Anterior cingulate cortex (tissue), 58 donors: ENCODE measurements around the gene FAM120A.
"Not testable (repeated sequence)": the region's sequence is repeated elsewhere in the genome, so short reads cannot be mapped to it uniquely, and the experiment has no call there.

Experiments used
- DNase-seq, 58 donors: peaks; one replicate each; lab custom pipeline; 2025; lab: John Stamatoyannopoulos, UW

Gene FAM120A

DNA sequence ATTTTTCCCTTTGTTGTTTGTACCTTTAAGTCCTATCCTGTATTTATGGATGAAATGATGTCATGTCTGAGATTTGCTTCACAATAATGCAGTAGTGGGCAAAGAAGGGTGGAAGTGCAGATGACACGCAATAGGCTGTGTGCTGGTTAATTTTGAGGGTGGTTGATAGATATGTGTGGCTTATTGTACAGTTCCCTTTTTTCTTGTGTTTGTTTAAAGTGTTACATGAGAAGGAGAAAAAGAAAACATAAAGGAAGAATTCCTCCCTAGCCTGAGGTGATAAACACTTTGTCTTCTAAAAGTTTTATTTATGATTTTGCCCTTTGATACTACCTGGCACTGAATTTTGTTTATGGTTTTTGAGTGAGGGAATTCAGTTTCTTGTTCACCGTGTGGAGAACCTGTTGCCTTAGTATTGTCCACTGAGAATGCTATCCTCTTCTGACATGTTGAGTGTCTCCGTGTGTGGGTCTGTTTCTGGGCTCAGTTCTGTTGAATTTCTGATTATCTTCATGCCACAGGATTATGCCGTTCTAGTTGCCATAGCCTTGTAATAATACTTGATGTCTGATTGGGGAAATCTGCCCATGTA, 54.2 kb downstream of the FAM120A start:
- no peak for DNase-seq

DNA sequence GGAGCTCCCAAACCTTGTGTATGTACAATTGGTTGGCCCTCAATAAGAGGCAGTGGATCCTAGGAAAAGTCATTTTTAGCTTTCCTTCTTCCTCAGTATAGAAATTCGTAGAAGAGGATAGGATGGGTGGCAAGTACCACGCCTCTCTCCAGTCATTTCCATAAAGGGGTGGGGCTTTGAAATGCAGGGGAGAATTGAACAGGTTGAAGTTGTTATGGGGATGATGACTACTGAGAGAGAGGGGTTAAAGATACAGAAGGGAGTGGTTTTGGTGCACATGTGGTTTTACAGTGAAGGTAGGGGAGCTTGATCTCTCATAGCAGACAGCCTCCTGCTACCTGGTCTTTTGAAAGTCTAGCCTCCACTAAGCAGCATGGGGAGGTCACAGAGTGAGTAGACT, 56.3 kb downstream of the FAM120A start:
- DNase-seq, result no peak

DNA sequence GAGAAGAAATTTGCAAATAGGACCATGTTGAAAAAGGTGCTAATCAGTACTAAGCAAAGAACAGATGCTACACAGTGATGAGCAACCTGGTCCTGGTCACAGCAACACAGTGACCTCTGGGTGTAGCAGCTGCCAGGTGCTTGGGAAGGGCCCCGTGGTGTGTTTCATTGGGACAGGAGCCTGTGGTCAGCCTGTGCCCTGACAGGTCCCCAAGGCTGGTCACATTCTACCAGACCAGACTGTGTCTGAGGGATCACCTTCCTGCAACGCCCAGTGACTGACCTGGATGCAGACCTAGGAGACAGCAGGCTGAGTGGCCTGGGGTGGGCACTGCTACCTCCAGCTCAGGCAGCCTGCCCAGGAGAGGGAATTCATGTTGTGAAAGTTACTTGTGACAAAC, 56.7 kb downstream of the FAM120A start:
- DNase-seq, result no peak

DNA sequence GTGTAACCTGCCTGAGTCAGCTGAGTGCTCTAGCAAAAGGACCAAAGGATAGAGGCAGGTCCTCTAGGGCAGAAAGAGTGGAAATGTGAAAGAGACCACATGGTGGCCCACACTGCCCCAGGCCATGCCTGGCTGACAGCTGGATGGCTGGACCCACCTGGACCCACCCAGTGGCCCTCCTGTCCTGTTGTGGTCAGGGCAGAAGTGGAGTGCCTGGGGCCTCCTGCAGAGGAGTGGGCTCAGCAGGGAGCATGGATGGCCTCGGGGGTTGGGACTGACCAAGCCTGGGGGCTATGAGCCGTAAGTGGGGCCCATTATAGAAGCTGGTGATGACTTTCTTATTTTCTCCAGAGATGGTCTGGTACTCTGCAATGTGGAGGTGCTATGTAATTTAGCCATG, 57.6 kb downstream of the FAM120A start:
- no peak for DNase-seq

DNA sequence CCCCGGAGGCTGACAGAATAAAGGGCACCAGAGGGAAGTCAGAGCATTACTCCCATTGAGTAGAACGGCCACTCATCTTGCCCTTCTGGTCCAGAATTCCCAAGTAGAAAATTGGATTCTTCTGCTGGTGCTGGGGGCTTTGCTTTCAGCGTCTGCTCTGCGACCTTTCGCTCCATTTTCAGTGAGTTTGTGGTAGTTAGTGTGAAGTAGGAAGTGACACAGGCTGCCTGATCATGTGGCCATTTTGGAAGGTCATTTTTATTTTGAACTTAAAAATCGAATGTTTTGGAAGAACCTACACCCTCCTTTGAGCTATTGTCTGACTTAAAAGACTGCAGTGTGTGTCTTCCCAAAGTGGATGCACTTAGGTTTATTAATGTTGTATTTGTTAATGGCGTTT, 58.6 kb downstream of the FAM120A start:
- DNase-seq, result no peak

DNA sequence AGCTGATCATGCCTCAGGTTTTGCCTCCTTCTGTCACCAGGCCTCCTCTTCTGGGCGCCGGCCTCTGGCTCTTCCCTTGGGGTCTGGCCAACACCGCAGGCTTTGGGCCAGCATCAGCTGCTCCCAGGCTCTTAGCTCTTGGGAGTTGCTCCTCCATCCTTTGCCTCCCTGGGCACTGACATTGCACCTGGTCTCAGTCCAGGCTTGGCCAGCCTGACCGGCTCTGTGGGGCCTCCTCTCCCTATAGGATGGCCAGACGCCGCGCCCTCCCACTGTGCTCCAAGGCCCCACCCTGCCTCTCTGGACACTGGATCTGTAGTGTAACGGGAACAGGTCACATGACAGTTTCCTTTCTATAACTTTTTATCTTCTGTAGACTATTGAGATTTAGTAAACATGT, 59.7 kb downstream of the FAM120A start:
- peak in 35 of 58 donors; percentile 10 to 64 (median 26) for DNase-seq

DNA sequence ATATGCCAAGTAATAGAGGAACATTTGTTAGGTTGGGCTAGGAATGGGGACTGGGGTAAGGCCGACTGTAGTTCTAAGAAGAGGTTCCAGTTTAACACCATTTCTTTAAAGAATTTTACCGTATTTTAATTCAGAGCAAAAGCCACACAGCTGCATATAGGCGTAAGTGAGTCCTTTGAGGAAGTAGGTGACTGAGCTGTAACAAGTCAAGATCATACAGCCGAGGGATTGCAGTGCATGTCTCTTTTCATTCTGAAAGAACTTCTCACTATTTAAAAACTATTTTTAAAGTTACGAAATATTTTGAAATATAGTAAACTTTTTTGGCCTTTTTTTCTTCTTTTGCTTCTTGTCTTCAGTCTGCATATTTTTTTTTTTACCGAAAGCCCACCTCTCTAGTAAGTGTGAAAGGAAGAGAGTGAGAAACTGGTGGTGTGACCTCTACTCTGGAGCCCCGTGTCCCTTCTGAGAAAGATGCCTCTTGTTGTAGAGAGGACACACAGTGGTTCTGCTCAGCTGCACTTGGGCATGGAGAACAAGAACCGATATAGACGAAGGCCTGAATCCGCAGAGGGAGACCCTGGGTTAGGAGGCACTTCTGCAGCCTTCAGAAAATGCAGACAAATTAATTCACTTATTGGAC, 60.8 kb downstream of the FAM120A start:
- not testable (repeated sequence) for DNase-seq

DNA sequence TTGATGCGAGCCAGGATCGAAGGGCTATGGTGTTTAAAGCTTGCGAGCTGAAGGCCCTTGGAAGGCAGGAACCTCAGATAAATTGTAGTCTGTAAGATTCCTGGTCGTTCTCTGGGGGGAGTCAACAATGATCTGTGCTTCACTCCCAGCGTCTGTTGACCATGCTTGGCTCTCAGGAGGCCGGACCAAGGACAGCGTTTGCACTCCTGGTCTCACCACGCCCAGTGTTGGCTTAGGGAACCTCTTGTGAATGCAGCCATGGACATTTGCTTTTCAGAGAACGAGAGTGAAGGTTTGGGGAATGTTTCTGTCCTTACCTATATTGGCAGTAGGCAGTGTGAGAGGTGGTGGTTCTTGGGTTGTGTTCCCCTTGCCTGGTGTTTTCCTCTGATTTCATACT, 62.1 kb downstream of the FAM120A start:
- DNase-seq, result no peak

DNA sequence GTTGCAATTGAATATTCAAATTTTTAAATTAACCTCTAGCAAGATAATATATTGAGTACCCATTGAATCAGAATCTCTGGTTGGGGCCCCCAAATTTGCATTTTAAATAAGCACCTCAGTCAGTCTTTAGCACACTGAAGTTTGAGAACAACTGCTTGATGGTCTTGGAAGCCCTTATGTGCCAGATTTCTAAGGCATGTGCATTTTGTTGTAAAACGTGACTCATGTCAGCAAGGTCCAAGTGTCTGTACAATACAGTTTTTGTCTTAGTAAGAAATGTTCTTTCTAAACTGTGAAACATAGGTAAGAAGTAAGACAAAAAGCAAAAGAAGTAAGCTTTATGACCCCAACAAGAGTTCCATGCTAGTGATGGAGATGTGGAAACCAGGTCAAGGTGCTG, 65.8 kb downstream of the FAM120A start:
- no peak for DNase-seq

DNA sequence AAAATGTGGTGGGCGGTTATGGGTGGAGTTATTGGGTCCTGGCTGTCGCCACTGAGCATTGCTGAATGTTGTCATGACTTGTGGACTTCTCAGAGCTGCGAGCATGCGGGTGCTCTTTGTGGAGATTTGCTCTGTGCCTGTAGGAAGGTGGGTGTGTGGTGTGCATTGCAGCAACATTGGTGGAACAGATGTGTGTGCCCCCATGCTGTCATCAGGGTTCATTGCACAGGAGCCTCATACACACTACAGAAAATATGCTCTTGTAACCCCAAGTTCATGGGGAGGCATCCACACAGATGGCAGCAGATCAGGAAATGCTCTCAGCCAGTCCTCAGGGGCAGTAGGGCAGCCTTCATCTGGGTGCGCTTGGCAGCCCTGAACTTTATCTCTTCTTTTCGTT, 69.0 kb downstream of the FAM120A start:
- no peak for DNase-seq

DNA sequence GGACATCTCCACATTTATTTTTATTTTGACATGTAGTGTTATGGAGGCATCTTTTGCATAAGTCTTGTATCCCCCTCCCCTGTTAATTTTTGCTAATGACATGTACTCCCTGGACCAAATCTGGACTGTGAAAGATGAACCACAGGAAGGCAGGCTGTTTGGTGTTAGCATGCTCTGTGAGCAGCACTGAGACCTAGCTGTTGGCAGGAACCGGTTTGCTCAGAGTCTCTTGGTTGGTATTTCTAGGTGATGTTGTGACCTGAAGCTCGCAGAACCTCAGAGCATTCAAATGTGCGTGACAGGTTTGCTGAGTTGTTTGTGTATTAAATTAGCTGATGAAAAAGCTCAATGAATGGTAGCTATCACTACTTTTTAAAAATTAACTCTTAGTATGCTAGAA, 71.3 kb downstream of the FAM120A start:
- DNase-seq, result no peak

DNA sequence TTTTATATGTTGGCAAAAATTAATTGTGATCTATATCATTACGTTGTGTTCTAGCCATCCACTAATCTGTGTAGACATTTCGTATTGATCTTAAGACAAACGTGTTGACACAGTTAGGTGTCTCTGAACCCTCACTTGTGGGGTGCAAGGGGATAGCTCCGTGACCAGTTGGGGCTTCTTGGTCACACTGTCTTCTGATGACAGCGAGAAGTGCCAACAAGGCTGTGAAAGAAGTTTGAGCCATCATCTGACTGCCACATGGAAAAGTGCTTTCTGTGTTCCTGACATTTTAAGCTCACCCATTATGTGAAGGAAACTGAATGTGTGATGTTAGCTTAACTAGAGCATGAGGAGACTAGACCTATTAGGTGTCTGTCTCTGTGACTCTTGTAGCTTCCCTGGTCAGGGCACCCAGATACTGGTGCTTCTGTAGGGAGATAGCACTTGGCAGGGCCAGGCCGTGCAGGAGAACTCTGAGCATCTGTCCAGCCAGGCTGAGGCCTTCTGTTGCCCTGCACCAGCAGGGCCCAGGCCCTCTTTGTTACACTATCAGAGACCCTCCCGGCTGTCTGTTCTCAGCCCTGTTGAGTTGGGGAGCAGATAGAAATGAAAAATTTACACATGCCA, 72.1 kb downstream of the FAM120A start:
- no peak for DNase-seq

DNA sequence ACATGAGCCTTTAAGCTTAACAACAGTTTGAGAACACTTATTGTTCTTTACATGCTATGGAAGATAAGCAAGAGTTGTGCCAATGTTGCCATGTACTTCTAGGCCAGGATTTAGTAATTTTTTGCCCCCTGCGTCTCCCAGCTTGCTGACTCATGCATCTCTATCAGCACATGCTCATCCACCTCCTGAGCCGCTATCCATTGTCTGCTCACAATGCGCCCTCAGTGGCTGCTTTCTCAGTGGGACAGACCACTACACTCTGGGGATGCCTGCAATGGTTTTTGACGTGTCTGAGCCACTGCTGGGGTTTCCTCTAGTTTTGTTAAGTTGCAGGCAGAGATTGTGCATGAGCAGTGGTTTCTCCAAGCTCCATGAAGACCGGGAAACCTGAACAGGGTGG, 74.0 kb downstream of the FAM120A start:
- DNase-seq, result peak in 17 of 58 donors; percentile 3 to 50 (median 15)

DNA sequence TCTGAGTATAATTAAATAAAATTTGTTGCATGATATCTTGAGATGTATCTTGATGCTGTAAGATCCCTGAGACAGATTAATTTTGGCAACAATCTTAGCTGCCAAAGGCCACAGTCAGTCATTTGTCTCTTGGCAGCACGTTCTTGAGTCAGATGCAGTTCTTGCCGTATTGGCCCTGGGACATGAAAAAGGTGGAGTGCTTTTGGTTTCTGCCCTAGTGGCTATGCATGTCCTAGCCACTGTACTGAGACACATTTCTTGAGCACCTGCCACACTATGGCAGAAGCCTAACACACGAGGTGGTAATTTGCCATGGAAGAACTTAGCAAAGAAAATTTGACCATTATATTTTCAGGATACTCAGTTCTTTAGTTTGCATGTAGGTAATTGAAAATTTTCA, 79.9 kb downstream of the FAM120A start:
- no peak for DNase-seq

DNA sequence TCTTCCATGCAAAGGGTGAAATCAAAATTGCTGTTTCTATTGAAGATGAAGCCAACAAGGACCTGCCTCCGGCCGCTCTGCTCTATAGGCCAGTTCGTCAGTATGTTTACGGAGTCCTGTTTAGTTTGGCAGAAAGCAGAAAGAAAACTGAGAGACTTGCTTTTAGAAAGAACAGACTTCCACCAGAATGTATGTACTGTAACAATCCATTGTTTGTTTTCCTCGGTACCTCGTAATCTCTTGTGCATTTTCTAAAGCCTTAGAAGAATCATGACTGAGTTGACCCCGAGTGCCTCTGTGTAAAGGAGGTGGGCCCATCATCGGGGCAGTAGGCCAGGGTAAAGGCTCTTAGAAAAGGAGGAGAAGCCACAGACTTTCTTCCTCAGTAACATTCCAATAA, 80.7 kb downstream of the FAM120A start:
- no peak for DNase-seq

DNA sequence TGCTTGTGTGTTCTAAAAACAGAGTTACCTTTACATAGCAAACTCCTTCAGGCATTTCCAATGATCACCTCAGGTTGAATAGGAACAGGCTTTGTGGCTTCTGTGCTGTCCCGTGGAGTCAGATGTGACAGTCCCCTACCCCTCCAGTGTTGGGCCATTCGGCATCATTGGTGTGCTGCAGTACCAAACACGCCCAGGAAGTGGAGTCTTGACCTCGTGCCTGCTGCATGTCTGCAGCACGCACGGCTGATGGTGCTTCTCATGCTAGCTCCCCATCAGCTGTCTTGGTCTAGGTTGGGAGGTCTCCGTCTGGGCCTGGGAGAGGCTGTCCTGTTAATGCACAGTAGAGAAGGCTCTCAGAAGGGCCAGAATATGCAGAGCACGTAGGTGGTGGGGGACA, 82.4 kb downstream of the FAM120A start:
- DNase-seq, result peak in 1 of 58 donors; percentile 6

DNA sequence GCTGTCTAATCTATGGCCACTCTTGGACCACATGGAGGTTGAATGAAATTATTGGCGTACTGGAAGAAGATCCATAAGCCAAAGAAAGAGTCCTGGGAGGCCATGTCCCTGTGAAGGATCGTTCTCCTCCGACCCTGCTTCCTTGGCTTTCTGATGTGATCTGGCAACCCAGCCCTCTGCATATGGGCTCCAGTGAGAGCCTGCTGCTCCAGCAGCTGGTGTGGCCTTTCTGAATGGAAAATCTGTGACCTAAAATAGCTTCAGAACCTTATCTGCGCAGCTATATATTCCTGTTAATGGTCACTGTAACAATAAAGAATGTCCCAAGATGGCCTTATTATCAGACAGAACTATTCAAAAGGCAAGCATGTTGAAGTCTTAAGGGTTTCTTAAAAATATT, 84.7 kb downstream of the FAM120A start:
- DNase-seq, result no peak

DNA sequence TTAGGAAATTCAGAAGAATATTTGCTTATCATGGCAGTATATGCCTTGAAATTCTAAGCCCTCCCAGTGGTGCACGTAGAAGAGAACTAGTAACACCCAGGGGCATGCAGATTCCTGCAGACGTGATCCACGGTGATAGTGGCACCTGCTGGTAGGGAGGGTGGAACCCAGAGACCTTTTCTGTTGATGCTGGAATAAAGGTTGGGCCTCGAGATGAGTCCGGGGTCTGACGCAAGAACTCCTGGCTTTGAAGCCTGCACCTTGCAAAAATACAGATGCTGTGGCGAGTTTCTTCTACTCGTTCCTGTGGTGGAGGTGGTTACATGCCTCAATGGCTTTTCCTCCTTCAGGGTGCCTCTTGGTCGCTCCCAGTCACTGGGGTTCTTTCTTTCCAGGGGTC, 85.4 kb downstream of the FAM120A start:
- no peak for DNase-seq

DNA sequence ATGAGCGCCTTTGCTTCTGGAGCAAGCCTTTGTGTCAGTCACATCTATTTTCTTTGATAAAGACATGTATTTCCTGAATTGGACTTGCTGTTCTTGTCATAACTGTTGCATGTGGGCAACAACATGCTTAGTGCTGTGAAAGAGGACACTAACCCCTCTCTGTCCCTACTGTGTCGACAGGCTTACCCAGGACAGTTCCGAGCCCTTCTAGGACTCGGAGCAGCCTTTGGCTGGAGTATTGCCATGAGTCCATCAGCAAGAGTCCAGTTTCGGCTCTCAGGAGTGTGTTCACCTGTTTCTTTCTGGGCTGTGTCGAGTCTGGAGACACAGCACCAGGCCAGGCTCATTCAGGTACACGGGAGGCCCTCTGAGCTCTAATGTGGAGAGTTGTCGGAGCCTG, 88.8 kb downstream of the FAM120A start:
- no peak for DNase-seq

DNA sequence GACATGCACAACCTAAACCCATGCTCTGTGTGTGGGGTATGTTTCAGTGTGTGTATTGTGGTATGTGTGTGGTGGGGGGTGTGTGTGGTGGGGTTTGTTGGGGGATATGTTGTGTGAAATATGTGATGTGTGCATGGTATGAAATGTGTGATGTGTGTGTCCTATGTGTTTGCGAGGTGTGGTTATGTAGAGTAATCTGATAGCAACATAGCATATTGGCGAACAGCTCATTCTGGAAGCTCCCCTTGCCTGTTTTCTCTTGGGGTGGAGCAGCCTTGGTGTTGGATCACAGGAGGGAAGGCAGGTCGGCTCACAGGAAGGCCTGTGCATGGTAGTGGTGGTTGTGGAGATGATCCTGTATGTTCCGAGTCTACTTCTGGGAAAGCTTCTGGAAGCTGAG, 89.5 kb downstream of the FAM120A start:
- no peak for DNase-seq

DNA sequence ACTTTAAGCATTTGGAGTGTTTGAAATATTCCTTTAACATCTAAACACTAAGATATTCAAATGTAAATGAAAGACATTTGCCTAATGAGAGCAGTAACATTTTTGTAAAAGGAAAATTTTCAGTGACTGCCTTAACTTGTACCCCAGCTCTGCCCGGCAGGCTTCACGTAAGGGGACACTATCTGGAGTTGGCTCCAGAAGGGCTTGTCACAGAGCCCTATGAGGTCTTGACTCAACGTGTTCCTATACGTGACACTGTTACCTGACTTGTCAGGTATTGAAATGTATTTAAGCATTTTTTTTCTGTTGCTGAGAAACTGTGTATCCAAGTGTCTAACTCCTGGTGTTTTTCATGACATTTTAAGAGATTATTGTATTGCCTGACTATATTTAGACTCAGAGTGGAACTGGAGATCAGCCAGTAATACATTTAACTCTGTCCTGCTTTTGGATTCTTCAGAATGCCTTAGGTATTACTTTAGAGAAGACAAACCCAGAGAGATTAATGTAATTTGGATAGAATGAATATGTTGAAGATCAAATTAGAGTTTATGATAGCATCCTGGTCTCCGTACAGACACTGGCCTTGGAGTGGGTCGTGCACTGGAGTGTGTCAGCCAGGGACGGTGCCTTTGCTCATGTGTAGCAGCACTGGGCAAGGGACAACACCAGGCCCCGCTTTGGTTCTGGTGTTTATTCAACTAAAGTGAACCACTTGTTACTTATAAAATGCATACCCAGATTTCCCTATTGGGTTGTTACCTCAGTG, 90.3 kb downstream of the FAM120A start:
- DNase-seq, result no peak

DNA sequence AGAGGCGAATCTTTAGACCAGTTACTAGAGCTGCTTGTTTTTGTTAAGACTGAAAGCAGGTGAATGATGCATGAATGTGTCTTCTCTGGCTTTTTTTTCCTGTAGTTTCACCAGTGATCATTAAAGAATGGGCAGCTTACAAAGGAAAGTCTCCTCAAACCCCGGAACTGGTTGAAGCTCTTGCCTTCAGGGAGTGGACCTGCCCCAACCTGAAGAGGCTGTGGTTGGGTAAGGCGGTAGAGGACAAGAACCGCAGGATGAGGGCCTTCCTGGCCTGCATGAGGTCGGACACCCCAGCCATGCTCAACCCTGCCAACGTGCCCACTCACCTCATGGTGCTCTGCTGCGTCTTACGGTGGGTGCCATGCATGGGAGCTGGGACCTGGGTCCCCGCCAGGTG, 91.6 kb downstream of the FAM120A start:
- DNase-seq, result no peak
